Mesothelial cell of epicardium (in vitro differentiated cells): ENCODE results near the gene ARL3. TPM values are rescaled to one million over a fixed set of nuclear protein-coding genes. Genes with fewer than 3 reads are reported as not detected.

ENCODE experiments used
- DNase-seq, 2 experiments: peaks; one replicate each; pipeline ENCODE4 v3.0.0; 2021; ENCODE audit warnings: low spot score in 2 of 2; ENCODE audit not compliant: unreplicated experiment in 2 of 2
- H3K27ac Mint-ChIP-seq: 2 replicates; pipeline ENCODE4 v1.8.0; 2021; ENCODE audit warnings: mixed read lengths
- H3K27me3 Mint-ChIP-seq: 2 replicates; pipeline ENCODE4 v1.8.0; 2021; ENCODE audit warnings: low read depth, mixed read lengths
- H3K36me3 Mint-ChIP-seq: 2 replicates; pipeline ENCODE4 v1.8.0; 2021; ENCODE audit warnings: mixed read lengths
- H3K4me1 Mint-ChIP-seq: 2 replicates; pipeline ENCODE4 v1.8.0; 2021; ENCODE audit warnings: mixed read lengths
- H3K4me3 Mint-ChIP-seq: 2 replicates; pipeline ENCODE4 v1.8.0; 2021; ENCODE audit warnings: mild to moderate bottlenecking, moderate library complexity, mixed read lengths
- H3K9me3 Mint-ChIP-seq: 2 replicates; pipeline ENCODE4 v1.8.0; 2021; ENCODE audit warnings: mixed read lengths
- CTCF ChIP-seq: fragments of 200-600 bp; sonication (generic); IDR thresholded peaks from one replicate; pipeline ENCODE4 v1.5.0; 2021; ENCODE audit warnings: antibody characterized with exemption; ENCODE audit not compliant: unreplicated experiment
- total RNA-seq: library from RNA; stranded (reverse); gene quantifications from 3 replicates; pipeline ENCODE4 v1.2.1, GENCODE V29; 2021

ARL3 gene
- total RNA-seq, 1 donor from 2014 or later, result 13.9 TPM

GRCh38 chr10:102652170-102652916, 61.9 kb downstream of the ARL3 start:
- no peak for TF ChIP-seq CTCF
- Mint-ChIP-seq H3K4me3 (no peak overlapping the region), H3K27me3 (no peaks in the 10 kb centered on the region), H3K9me3 (no peaks in the 10 kb centered on the region), H3K36me3 (peaks cover 11% of the 10 kb centered on the region), H3K27ac (no peak overlapping the region), H3K4me1 (peaks cover 33% of the 10 kb centered on the region)
- DNase-seq, result no peak

- TF ChIP-seq CTCF, result no peak
- Mint-ChIP-seq H3K9me3 (no peaks in the 10 kb centered on the region), H3K27ac (no peak overlapping the region), H3K36me3 (peaks cover 10% of the 10 kb centered on the region), H3K4me1 (peaks cover 41% of the 10 kb centered on the region), H3K4me3 (no peak overlapping the region), H3K27me3 (no peaks in the 10 kb centered on the region)
- DNase-seq, result no peak
These were observed 62.6 kb downstream of the ARL3 start for GRCh38 chr10:102651455-102652169.

- Mint-ChIP-seq H3K9me3 (no peaks in the 10 kb centered on the region), H3K27me3 (no peaks in the 10 kb centered on the region), H3K36me3 (peaks cover 10% of the 10 kb centered on the region), H3K4me3 (no peak overlapping the region), H3K27ac (peak overlapping the region; percentile 30), H3K4me1 (peaks cover 48% of the 10 kb centered on the region)
- no peak for DNase-seq
- no peak for TF ChIP-seq CTCF
These were observed 63.3 kb downstream of the ARL3 start for GRCh38 chr10:102650655-102651454.

GRCh38 chr10:102649797-102650654, 64.2 kb downstream of the ARL3 start:
- peak overlapping the region; percentile 43 for H3K27ac Mint-ChIP-seq
- peaks cover 52% of the 10 kb centered on the region for H3K4me1 Mint-ChIP-seq
- H3K27me3 Mint-ChIP-seq, result no peaks in the 10 kb centered on the region
- peaks cover 6% of the 10 kb centered on the region for H3K36me3 Mint-ChIP-seq
- no peak for DNase-seq
- H3K4me3 Mint-ChIP-seq, result peak overlapping the region; percentile 17
- no peak for TF ChIP-seq CTCF
- no peaks in the 10 kb centered on the region for H3K9me3 Mint-ChIP-seq
